ENCODE measurements around the gene AAK1.

AAK1 gene

GRCh38 chr2:69525261-69525660, 118.3 kb downstream of the AAK1 start:
- H3K27ac ChIP-seq: no peak overlapping the region
- no peak for TF ChIP-seq CTCF (conservative IDR thresholded peaks at IDR 0.05)

GRCh38 chr2:69524799-69525198, 118.7 kb downstream of the AAK1 start:
- no peak overlapping the region for H3K27ac ChIP-seq
- TF ChIP-seq CTCF (conservative IDR thresholded peaks at IDR 0.05): no peak

GRCh38 chr2:69521747-69522146, 121.8 kb downstream of the AAK1 start:
- H3K27ac ChIP-seq: no peak overlapping the region
- no peak for TF ChIP-seq CTCF (conservative IDR thresholded peaks at IDR 0.05)

GRCh38 chr2:69518841-69519240, 124.7 kb downstream of the AAK1 start:
- no peak for TF ChIP-seq CTCF (conservative IDR thresholded peaks at IDR 0.05)
- H3K27ac ChIP-seq: no peak overlapping the region

- H3K27ac ChIP-seq: no peak overlapping the region
Observed at GRCh38 chr2:69517410-69517809, 126.1 kb downstream of the AAK1 start.

GRCh38 chr2:69514819-69515218, 128.7 kb downstream of the AAK1 start:
- H3K27ac ChIP-seq: no peak overlapping the region
- no peak for TF ChIP-seq CTCF (conservative IDR thresholded peaks at IDR 0.05)

More at GRCh38 chr2:69517410-69517809, 126.1 kb downstream of the AAK1 start:
- no peak for TF ChIP-seq CTCF (conservative IDR thresholded peaks at IDR 0.05)

GRCh38 chr2:69514406-69514805, 129.1 kb downstream of the AAK1 start:
- H3K27ac ChIP-seq: no peak overlapping the region

More at GRCh38 chr2:69514406-69514805, 129.1 kb downstream of the AAK1 start:
- TF ChIP-seq CTCF (conservative IDR thresholded peaks at IDR 0.05): no peak

All from VCaP (cell line).